ENCODE results near the gene MAS1L.

DNA sequence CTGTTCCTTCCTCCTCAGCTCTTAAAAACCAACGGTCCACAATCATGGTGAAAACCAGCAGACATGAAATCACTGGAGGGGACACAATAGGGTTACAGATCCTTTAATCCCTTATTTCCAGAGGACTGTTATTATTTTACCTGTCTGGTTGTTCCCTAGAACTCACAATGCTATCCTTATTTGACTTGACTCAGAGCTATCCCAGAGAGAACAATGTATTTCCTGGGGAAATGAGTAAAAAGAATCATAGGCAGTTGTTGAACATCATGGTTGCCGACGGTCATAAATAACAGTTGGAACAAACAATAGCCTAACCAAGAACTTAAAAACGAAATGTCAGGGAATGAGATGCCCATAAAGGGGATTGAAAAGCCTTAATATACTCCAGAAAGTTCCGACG, 21.5 kb downstream of the MAS1L start:
- TF ChIP-seq, protein P1, sequence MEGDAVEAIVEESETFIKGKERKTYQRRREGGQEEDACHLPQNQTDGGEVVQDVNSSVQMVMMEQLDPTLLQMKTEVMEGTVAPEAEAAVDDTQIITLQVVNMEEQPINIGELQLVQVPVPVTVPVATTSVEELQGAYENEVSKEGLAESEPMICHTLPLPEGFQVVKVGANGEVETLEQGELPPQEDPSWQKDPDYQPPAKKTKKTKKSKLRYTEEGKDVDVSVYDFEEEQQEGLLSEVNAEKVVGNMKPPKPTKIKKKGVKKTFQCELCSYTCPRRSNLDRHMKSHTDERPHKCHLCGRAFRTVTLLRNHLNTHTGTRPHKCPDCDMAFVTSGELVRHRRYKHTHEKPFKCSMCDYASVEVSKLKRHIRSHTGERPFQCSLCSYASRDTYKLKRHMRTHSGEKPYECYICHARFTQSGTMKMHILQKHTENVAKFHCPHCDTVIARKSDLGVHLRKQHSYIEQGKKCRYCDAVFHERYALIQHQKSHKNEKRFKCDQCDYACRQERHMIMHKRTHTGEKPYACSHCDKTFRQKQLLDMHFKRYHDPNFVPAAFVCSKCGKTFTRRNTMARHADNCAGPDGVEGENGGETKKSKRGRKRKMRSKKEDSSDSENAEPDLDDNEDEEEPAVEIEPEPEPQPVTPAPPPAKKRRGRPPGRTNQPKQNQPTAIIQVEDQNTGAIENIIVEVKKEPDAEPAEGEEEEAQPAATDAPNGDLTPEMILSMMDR (IDR thresholded peaks at IDR 0.05; ENCODE audit: low read depth, low read length): no peak
- TF ChIP-seq EZH2phosphoT487 (IDR thresholded peaks at IDR 0.05; ENCODE audit: low read depth): no peak

All from OCI-LY3 (cell line).